HCT116 (cell line): Measurements from ENCODE around the gene RPS6KC1. TPM values are rescaled to one million over a fixed set of nuclear protein-coding genes. Genes with fewer than 3 reads are reported as not detected.

ENCODE experiments used
- ATAC-seq: fragments of 200-7000 bp; cut with Tn5 transposase; 2 replicates; pipeline ENCODE4 v1.9.1; 2020; ENCODE audit warnings: mild to moderate bottlenecking, moderate library complexity
- BruUV-seq: library from RNA; stranded (reverse); fragments of 400-500 nt; replicated peaks from 2 replicates; lab custom pipeline; 2021; lab: Mats Ljungman, UMichigan
- CTCF ChIA-PET: fragments of 300-600 bp; sonication (Branson Sonifier 250); formaldehyde crosslinking; loops from one replicate; lab custom pipeline; 2021; ENCODE audit warnings: antibody characterized with exemption; lab: Charles Lee
- POLR2A ChIA-PET: fragments of 300-600, 350-600 bp; sonication (Branson Sonifier 250); formaldehyde crosslinking; loops from one replicate; lab custom pipeline; 2021; ENCODE audit warnings: antibody characterized with exemption; lab: Charles Lee
- RAD21 ChIA-PET, 2 experiments: fragments of 300-600 bp; sonication (Branson Sonifier 250); formaldehyde crosslinking; loops; one replicate each; lab custom pipeline; 2023; ENCODE audit warnings: low total read pairs in 2 of 2; ENCODE audit not compliant: uncharacterized antibody in 2 of 2, unreplicated experiment in 2 of 2, low non-redundant PET in 1 of 2; lab: Charles Lee
- DNase-seq: peaks from one replicate; pipeline ENCODE4 v3.0.0-alpha.2; 2010; ENCODE audit warnings: low read depth, low spot score
- H2AFZ ChIP-seq: fragments of 200-600 bp; shearing (Covaris generic), sonication (generic); 2 replicates; pipeline ENCODE4 v1.6.1; 2017; ENCODE audit warnings: low read depth, mixed run types, mixed read lengths, antibody characterized with exemption, low read length; ENCODE audit not compliant: poor library complexity, severe bottlenecking
- H3K27ac ChIP-seq: 2 replicates; pipeline ENCODE4 v1.5.1; 2012; ENCODE audit warnings: low read depth, low read length
- H3K27me3 ChIP-seq: fragments of 200-600 bp; sonication (generic); 2 replicates; pipeline ENCODE4 v1.6.1; 2016; ENCODE audit warnings: mixed run types, low read length, mixed read lengths; ENCODE audit not compliant: insufficient read depth
- H3K36me3 ChIP-seq, 2 experiments: fragments of 200-500 bp in 1 of 2; fragments of 200-600 bp in 1 of 2; sonication (Bioruptor generic) in 1 of 2; sonication (generic) in 1 of 2; 2 replicates each; pipeline versions ENCODE4 v1.5.1 to v1.6.1; 2014 to 2016; ENCODE audit warnings: low read length in 2 of 2, inconsistent platforms in 1 of 2, mixed read lengths in 1 of 2, mixed run types in 1 of 2; ENCODE audit not compliant: insufficient read depth in 2 of 2, control insufficient read depth in 1 of 2
- H3K4me1 ChIP-seq, 2 experiments: fragments of 200-600 bp in 1 of 2; sonication (generic) in 1 of 2; 2 replicates each; pipeline versions ENCODE4 v1.5.1 to v1.6.1; 2012 to 2017; ENCODE audit warnings: low read length in 2 of 2, inconsistent platforms in 1 of 2, mild to moderate bottlenecking in 1 of 2, mixed read lengths in 1 of 2, mixed run types in 1 of 2, moderate library complexity in 1 of 2; ENCODE audit not compliant: insufficient read depth in 2 of 2, control insufficient read depth in 1 of 2
- H3K4me2 ChIP-seq: fragments of 200-600 bp; sonication (generic); 2 replicates; pipeline ENCODE4 v1.6.1; 2017; ENCODE audit warnings: mixed run types, low read length, mixed read lengths
- H3K4me3 ChIP-seq, 2 experiments: fragments of 200-600 bp in 1 of 2; sonication (generic) in 1 of 2; replicated peaks in 1 of 2; 2 replicates each; pipeline ENCODE4 v1.5.1; 2011 to 2016; ENCODE audit warnings: low read length in 2 of 2, control low read depth in 1 of 2, low read depth in 1 of 2, mild to moderate bottlenecking in 1 of 2, mixed read lengths in 1 of 2, mixed run types in 1 of 2
- H3K79me2 ChIP-seq: fragments of 200-600 bp; sonication (generic); 2 replicates; pipeline ENCODE4 v1.6.1; 2017; ENCODE audit warnings: mild to moderate bottlenecking, mixed run types, low read length, moderate library complexity, mixed read lengths; ENCODE audit not compliant: insufficient read depth
- H3K9ac ChIP-seq: fragments of 200-600 bp; sonication (generic); 2 replicates; pipeline ENCODE4 v1.6.1; 2016; ENCODE audit warnings: low read length, mixed read lengths
- H3K9me2 ChIP-seq: fragments of 200-600 bp; sonication (generic), shearing (Covaris generic); 2 replicates; pipeline ENCODE4 v1.6.1; 2017; ENCODE audit warnings: mixed run types, mild to moderate bottlenecking, moderate library complexity; ENCODE audit not compliant: insufficient read depth
- H3K9me3 ChIP-seq, 2 experiments: fragments of 200-500 bp in 1 of 2; fragments of 200-600 bp in 1 of 2; sonication (Bioruptor generic) in 1 of 2; sonication (generic) in 1 of 2; 2 replicates each; pipeline ENCODE4 v1.6.1; 2014 to 2017; ENCODE audit warnings: low read length in 2 of 2, mixed read lengths in 2 of 2, inconsistent platforms in 1 of 2, low read depth in 1 of 2, mild to moderate bottlenecking in 1 of 2, mixed run types in 1 of 2, moderate library complexity in 1 of 2; ENCODE audit not compliant: control insufficient read depth in 1 of 2, insufficient read depth in 1 of 2
- H4K20me1 ChIP-seq: fragments of 200-600 bp; sonication (generic), shearing (Covaris generic); 2 replicates; pipeline ENCODE4 v1.6.1; 2017; ENCODE audit warnings: mixed run types, mild to moderate bottlenecking, moderate library complexity; ENCODE audit not compliant: insufficient read depth
- CBX3 ChIP-seq: IDR thresholded peaks from 2 replicates; pipeline ENCODE4 v1.6.1; 2012; ENCODE audit warnings: low read depth
- CEBPB ChIP-seq: IDR thresholded peaks from 2 replicates; pipeline ENCODE4 v1.6.1; 2012; ENCODE audit warnings: low read depth
- EGR1 ChIP-seq: IDR thresholded peaks from 2 replicates; pipeline ENCODE4 v1.6.1; 2012; ENCODE audit warnings: low read depth
- EZH2phosphoT487 ChIP-seq: fragments of 200-600 bp; IDR thresholded peaks from 2 replicates; pipeline ENCODE4 v1.6.1; 2018; ENCODE audit warnings: antibody characterized with exemption, borderline replicate concordance
- JUND ChIP-seq: IDR thresholded peaks from 2 replicates; pipeline ENCODE4 v1.6.1; 2012
- POLR2AphosphoS5 ChIP-seq: IDR thresholded peaks from 2 replicates; pipeline ENCODE4 v1.6.1; 2011; ENCODE audit warnings: mild to moderate bottlenecking, low read depth, low read length, moderate library complexity
- RAD21 ChIP-seq: IDR thresholded peaks from 2 replicates; pipeline ENCODE4 v1.6.1; 2012; ENCODE audit warnings: low read depth, mild to moderate bottlenecking
- SP1 ChIP-seq: IDR thresholded peaks from 2 replicates; pipeline ENCODE4 v1.6.1; 2012; ENCODE audit warnings: low read depth
- SRF ChIP-seq: IDR thresholded peaks from 2 replicates; pipeline ENCODE4 v1.6.1; 2012; ENCODE audit warnings: low read depth
- TCF7L2 ChIP-seq: IDR thresholded peaks from 2 replicates; pipeline ENCODE4 v1.7.0; 2011; ENCODE audit warnings: borderline replicate concordance, inconsistent platforms; ENCODE audit not compliant: insufficient read depth, insufficient read length; ENCODE audit errors: extremely low read depth
- YY1 ChIP-seq: IDR thresholded peaks from 2 replicates; pipeline ENCODE4 v1.6.1; 2011; ENCODE audit warnings: low read length, low read depth, moderate library complexity, mild to moderate bottlenecking; ENCODE audit not compliant: insufficient replicate concordance; ENCODE audit errors: extremely low read depth
- ZFX ChIP-seq: fragments of 450-650 bp; IDR thresholded peaks from 2 replicates; pipeline ENCODE4 v1.6.1; 2017
- ZNF274 ChIP-seq: fragments of 200-500 bp; sonication (Bioruptor generic); IDR thresholded peaks from 2 replicates; pipeline ENCODE4 v1.6.1; 2014; ENCODE audit warnings: mild to moderate bottlenecking, low read depth, low read length, inconsistent platforms
- intact Hi-C: fragments of 100-400 bp; cut with micrococcal nuclease; formaldehyde crosslinking; loops from 2 replicates; pipeline ENCODE4 v1.10.0; 2022
- total RNA-seq: library from RNA; stranded (reverse); gene quantifications from one replicate; pipeline ENCODE4 v1.2.1, GENCODE V29; 2021; ENCODE audit not compliant: unreplicated experiment
- TF ChIP-seq, protein P1 (sequence below): IDR thresholded peaks from 2 replicates; pipeline ENCODE4 v1.6.1; 2012
- TF ChIP-seq, protein P2 (sequence below): IDR thresholded peaks from 2 replicates; pipeline ENCODE4 v1.6.1; 2012; ENCODE audit warnings: low read depth

RPS6KC1 gene
- total RNA-seq, 1 experiment from 2014 or later, result 15.9 TPM

GRCh38 chr1:213017447-213018273 is 33.4 kb upstream of the RPS6KC1 start:
- Histone ChIP-seq H3K4me2 (peak overlapping the region; percentile 86; the same call in 1 of the 2 replicates), H3K27ac (no peak overlapping the region), H3K36me3 (no peaks in the 10 kb centered on the region), H3K9ac (no peak overlapping the region), H2AFZ (peak overlapping the region; percentile 69), H3K27me3 (no peaks in the 10 kb centered on the region), H4K20me1 (no peaks in the 10 kb centered on the region), H3K9me3 (no peaks in the 10 kb centered on the region), H3K79me2 (peaks cover 24% of the 10 kb centered on the region), H3K4me3 (peak overlapping the region in 1 of 2 experiments; percentile 87; a peak in 1 of 4 replicates), H3K4me1 (peaks cover 0 to 27% of the 10 kb centered on the region in 2 experiments; a peak in 3 of 4 replicates), H3K9me2 (0 out of 2 replicates have a peak, but pooled peaks cover 5% of the 10 kb centered on the region)
- no peak for ATAC-seq
- ChIA-PET RAD21 (no interaction called here), CTCF (no interaction called here), POLR2A (no interaction called here)
- DNase-seq, result no peak
- BruUV-seq, result no TSS peak
- TF ChIP-seq EZH2phosphoT487, result no peak
- no peak for TF ChIP-seq YY1
- TF ChIP-seq SRF, result no peak
- TF ChIP-seq RAD21, result no peak
- no peak for TF ChIP-seq EGR1
- no peak for TF ChIP-seq ZFX
- TF ChIP-seq, protein P1, sequence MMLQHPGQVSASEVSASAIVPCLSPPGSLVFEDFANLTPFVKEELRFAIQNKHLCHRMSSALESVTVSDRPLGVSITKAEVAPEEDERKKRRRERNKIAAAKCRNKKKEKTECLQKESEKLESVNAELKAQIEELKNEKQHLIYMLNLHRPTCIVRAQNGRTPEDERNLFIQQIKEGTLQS, result no peak
- no peak for TF ChIP-seq POLR2AphosphoS5
- TF ChIP-seq SP1, result no peak
- no peak for TF ChIP-seq ZNF274
- no peak for TF ChIP-seq CBX3
- TF ChIP-seq CEBPB, result no peak
- TF ChIP-seq TCF7L2, result no peak
- TF ChIP-seq JUND, result no peak
- TF ChIP-seq, protein P2, sequence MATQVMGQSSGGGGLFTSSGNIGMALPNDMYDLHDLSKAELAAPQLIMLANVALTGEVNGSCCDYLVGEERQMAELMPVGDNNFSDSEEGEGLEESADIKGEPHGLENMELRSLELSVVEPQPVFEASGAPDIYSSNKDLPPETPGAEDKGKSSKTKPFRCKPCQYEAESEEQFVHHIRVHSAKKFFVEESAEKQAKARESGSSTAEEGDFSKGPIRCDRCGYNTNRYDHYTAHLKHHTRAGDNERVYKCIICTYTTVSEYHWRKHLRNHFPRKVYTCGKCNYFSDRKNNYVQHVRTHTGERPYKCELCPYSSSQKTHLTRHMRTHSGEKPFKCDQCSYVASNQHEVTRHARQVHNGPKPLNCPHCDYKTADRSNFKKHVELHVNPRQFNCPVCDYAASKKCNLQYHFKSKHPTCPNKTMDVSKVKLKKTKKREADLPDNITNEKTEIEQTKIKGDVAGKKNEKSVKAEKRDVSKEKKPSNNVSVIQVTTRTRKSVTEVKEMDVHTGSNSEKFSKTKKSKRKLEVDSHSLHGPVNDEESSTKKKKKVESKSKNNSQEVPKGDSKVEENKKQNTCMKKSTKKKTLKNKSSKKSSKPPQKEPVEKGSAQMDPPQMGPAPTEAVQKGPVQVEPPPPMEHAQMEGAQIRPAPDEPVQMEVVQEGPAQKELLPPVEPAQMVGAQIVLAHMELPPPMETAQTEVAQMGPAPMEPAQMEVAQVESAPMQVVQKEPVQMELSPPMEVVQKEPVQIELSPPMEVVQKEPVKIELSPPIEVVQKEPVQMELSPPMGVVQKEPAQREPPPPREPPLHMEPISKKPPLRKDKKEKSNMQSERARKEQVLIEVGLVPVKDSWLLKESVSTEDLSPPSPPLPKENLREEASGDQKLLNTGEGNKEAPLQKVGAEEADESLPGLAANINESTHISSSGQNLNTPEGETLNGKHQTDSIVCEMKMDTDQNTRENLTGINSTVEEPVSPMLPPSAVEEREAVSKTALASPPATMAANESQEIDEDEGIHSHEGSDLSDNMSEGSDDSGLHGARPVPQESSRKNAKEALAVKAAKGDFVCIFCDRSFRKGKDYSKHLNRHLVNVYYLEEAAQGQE, result no peak
- intact Hi-C loops, result no loop called here
